Neural crest cell (in vitro differentiated cells): Measurements from ENCODE around the gene TEDC1. TPM values are rescaled to one million over a fixed set of nuclear protein-coding genes. Genes with fewer than 3 reads are reported as not detected.
A peak's percentile ranks its signal among the peaks of the same experiment; 100 is the strongest.

Source experiments
- DNase-seq: peaks from one replicate; pipeline ENCODE4 v3.0.0; 2021; ENCODE audit warnings: low read depth, mixed read lengths, low spot score
- H3K27ac Mint-ChIP-seq: one replicate; pipeline ENCODE4 v1.8.0; 2021; ENCODE audit warnings: mild to moderate bottlenecking, mixed read lengths; ENCODE audit not compliant: unreplicated experiment
- H3K27me3 Mint-ChIP-seq: 2 replicates; pipeline ENCODE4 v1.8.0; 2021; ENCODE audit warnings: low read depth, mild to moderate bottlenecking, mixed read lengths
- H3K36me3 Mint-ChIP-seq: 2 replicates; pipeline ENCODE4 v1.8.0; 2021; ENCODE audit warnings: low read depth, mild to moderate bottlenecking, mixed read lengths
- H3K4me1 Mint-ChIP-seq: 2 replicates; pipeline ENCODE4 v1.8.0; 2021; ENCODE audit warnings: mixed read lengths
- H3K4me3 Mint-ChIP-seq: one replicate; pipeline ENCODE4 v1.8.0; 2021; ENCODE audit warnings: mild to moderate bottlenecking, mixed read lengths
- H3K9me3 Mint-ChIP-seq: 2 replicates; pipeline ENCODE4 v1.8.0; 2021; ENCODE audit warnings: mixed read lengths
- total RNA-seq: library from RNA; stranded (reverse); gene quantifications from 2 replicates; pipeline ENCODE4 v1.2.1, GENCODE V29; 2021
- TF ChIP-seq, protein P1 (sequence below): fragments of 200-600 bp; sonication (generic); conservative IDR thresholded peaks from 2 replicates; pipeline ENCODE4 v1.5.0; 2021; ENCODE audit warnings: antibody characterized with exemption, mild to moderate bottlenecking

The TEDC1 gene
- total RNA-seq, 1 donor from 2014 or later = 44.9 TPM

DNA sequence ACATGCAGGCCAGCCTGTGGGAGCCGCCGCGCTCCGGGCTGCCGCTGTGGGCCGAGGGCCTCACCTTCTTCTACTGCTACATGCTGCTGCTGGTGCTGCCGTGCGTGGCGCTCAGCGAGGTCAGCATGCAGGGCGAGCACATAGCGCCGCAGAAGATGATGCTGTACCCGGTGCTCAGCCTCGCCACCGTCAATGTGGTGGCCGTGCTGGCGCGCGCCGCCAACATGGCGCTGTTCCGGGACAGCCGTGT is 38.2 kb downstream of the TEDC1 start:
- H3K9me3 Mint-ChIP-seq = no peaks in the 10 kb centered on the region
- TF ChIP-seq, protein P1, sequence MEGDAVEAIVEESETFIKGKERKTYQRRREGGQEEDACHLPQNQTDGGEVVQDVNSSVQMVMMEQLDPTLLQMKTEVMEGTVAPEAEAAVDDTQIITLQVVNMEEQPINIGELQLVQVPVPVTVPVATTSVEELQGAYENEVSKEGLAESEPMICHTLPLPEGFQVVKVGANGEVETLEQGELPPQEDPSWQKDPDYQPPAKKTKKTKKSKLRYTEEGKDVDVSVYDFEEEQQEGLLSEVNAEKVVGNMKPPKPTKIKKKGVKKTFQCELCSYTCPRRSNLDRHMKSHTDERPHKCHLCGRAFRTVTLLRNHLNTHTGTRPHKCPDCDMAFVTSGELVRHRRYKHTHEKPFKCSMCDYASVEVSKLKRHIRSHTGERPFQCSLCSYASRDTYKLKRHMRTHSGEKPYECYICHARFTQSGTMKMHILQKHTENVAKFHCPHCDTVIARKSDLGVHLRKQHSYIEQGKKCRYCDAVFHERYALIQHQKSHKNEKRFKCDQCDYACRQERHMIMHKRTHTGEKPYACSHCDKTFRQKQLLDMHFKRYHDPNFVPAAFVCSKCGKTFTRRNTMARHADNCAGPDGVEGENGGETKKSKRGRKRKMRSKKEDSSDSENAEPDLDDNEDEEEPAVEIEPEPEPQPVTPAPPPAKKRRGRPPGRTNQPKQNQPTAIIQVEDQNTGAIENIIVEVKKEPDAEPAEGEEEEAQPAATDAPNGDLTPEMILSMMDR = no peak
- peak overlapping the region; percentile 41 for H3K4me3 Mint-ChIP-seq
- no peak for DNase-seq
- H3K27me3 Mint-ChIP-seq = peaks cover 24% of the 10 kb centered on the region
- H3K36me3 Mint-ChIP-seq = no peaks in the 10 kb centered on the region
- peaks cover 6% of the 10 kb centered on the region for H3K4me1 Mint-ChIP-seq
- no peak overlapping the region for H3K27ac Mint-ChIP-seq

DNA sequence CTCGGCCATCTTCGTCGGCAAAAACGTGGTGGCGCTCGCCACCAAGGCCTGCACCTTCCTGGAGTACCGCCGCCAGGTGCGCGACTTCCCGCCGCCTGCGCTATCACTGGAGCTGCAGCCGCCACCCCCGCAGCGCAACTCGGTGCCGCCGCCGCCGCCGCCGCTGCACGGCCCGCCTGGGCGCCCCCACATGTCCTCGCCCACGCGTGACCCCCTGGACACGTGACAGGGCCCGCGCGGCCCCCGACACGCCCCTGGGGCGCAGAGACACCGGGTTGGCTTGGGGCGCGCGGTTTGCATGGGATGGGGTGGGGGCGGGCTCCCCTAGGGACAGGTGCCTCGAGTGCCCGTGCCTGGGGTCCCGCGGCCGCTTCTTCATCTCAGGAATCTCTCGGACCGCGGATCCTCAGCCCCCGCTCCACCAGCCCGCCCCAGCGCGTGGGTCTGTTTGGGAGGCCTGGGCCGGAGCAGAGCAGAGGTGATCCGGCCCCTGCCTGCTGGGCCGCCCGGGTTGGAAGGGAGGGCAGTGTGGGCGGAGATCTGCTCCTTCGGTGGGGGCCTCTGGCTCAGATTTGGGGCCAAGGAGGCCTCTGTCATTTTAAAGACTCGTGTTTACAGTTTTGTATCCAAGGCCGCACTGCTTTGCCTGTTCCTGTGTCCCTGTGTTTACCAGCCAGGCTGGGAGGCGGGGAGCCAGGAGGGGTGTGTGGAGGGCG is 38.7 kb downstream of the TEDC1 start:
- H3K4me1 Mint-ChIP-seq = peaks cover 7% of the 10 kb centered on the region

GRCh38 chr14:105530285-105531087 is 39.4 kb downstream of the TEDC1 start:
- H3K9me3 Mint-ChIP-seq = no peaks in the 10 kb centered on the region
- peaks cover 22% of the 10 kb centered on the region for H3K27me3 Mint-ChIP-seq

More for the DNA sequence above, 38.7 kb downstream of the TEDC1 start:
- TF ChIP-seq, protein P1 = no peak
- peaks cover 21% of the 10 kb centered on the region for H3K27me3 Mint-ChIP-seq
- no peaks in the 10 kb centered on the region for H3K9me3 Mint-ChIP-seq
- peak overlapping the region; percentile 19 for H3K4me3 Mint-ChIP-seq
- DNase-seq = no peak
- no peak overlapping the region for H3K27ac Mint-ChIP-seq
- no peaks in the 10 kb centered on the region for H3K36me3 Mint-ChIP-seq

DNA sequence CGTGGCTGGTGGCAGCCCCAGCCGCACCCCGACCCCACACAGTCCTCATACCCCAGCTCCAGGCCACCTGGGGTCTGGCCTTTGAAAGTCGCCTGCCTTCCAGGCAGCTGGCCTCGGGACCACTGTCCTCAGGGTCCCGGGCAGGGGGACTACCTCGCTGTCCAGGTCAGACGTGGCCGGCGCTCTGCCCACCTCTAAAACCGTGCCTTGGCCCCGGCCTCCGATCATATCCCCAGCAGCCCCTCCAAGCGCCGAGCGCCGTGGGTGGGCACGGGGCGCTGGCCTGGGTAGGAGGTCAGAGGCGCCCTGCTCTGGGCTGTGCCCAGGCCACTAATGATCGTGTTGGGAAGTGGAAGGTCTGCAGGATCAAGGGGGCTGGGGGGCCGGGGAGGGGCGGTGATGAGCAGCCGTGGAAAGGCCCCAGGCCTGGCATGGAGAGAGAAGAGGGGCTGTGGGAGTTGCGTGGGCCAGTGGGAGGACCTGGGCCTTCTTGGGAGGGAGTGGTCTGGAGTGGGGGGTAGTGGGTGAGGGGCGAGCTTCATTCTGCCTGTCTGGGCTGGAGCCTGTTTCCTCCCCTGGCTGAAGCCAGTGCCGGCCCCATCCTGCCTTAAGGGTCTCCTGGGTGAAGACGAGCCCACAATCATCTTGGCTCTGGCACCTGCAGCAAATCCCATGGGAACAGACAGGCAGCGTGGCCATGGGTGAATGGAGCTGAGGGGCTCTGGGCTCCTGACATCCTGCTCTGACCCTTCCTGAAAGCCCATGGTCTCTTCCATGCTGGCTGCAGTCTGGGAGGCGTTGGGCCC is 40.2 kb downstream of the TEDC1 start:
- TF ChIP-seq, protein P1 = no peak
- H3K27ac Mint-ChIP-seq = no peak overlapping the region
- peaks cover 25% of the 10 kb centered on the region for H3K27me3 Mint-ChIP-seq
- H3K36me3 Mint-ChIP-seq = no peaks in the 10 kb centered on the region
- no peaks in the 10 kb centered on the region for H3K9me3 Mint-ChIP-seq
- H3K4me1 Mint-ChIP-seq = peaks cover 7% of the 10 kb centered on the region
- no peak for DNase-seq
- H3K4me3 Mint-ChIP-seq = peak overlapping the region; percentile 12

More at GRCh38 chr14:105530285-105531087, 39.4 kb downstream of the TEDC1 start:
- no peaks in the 10 kb centered on the region for H3K36me3 Mint-ChIP-seq
- H3K27ac Mint-ChIP-seq = no peak overlapping the region
- no peak for DNase-seq
- peaks cover 7% of the 10 kb centered on the region for H3K4me1 Mint-ChIP-seq
- TF ChIP-seq, protein P1 = no peak
- peak overlapping the region; percentile 12 for H3K4me3 Mint-ChIP-seq

DNA sequence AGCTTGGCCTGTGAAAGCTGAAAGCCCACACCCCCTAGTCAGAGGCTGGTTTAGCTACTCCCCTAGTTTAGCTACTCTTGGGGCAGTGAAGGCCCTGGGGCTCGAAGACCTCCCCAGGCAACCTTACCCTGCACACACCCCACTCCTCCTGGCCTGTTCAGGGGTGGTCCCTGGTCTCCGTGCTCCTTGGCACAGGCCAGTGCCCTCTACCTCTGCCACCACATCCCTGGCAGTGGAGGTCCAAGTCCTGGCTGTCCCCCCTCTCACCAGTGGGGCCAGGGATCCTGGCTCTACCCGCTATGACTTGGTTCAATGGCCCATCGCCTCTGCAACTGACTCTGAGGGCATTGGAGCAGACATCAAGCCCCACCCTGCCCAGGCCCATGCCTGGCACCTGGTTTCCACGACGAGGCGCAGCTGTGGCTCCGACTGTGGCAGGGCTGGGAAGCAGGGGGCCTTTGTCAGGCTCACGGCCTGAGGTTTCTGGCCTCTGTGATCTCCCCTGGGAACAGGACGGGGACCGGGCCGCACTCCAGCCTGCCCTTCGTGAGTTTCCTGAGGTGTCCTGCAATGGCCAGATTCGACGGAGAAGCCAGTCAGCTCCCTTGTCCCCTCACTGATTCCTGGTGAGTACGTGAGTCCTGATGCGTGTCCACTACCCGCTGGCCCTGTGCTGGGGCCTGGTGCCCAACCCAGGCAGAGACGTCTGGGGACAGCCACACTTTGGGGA is 41.0 kb downstream of the TEDC1 start:
- Mint-ChIP-seq H3K27ac (no peak overlapping the region), H3K9me3 (no peaks in the 10 kb centered on the region), H3K4me3 (peak overlapping the region; percentile 23), H3K36me3 (no peaks in the 10 kb centered on the region), H3K27me3 (peaks cover 32% of the 10 kb centered on the region), H3K4me1 (peaks cover 7% of the 10 kb centered on the region)
- TF ChIP-seq, protein P1 = no peak
- no peak for DNase-seq
